H1 (cell line): ENCODE results near the gene PRRC2A. TPM values are rescaled to one million over a fixed set of nuclear protein-coding genes. Genes with fewer than 3 reads are reported as not detected.

Experiments
- CTCF ChIA-PET: fragments of 300-600 bp; sonication (Branson Sonifier 250); formaldehyde crosslinking; loops from one replicate; lab custom pipeline; 2021; ENCODE audit not compliant: partially characterized antibody; lab: Charles Lee
- POLR2A ChIA-PET: fragments of 300-600 bp; sonication (Branson Sonifier 250); formaldehyde crosslinking; loops from one replicate; lab custom pipeline; 2021; ENCODE audit warnings: inconsistent platforms; ENCODE audit not compliant: partially characterized antibody; lab: Charles Lee
- DNase-seq, 2 experiments: peaks; one replicate each; pipeline versions ENCODE4 v3.0.0 to v3.0.0-alpha.2; 2010 to 2022; ENCODE audit warnings: low spot score in 2 of 2, low read depth in 1 of 2, mixed read lengths in 1 of 2
- FAIRE-seq: peaks from 2 replicates; lab custom pipeline; 2011; peaks lifted over from hg19 to GRCh38; lab: Jason Lieb, UNC
- H2AFZ ChIP-seq: 2 replicates; pipeline ENCODE4 v1.8.1; 2012; ENCODE audit warnings: low read length, inconsistent platforms
- H2AK5ac ChIP-seq: 2 replicates; pipeline ENCODE4 v1.6.1; 2013; ENCODE audit warnings: low read depth, low read length
- H2BK120ac ChIP-seq: replicated peaks from 2 replicates; pipeline ENCODE3; 2013; ENCODE audit warnings: low read depth, low read length, inconsistent platforms
- H2BK12ac ChIP-seq: 2 replicates; pipeline ENCODE4 v1.6.1; 2013; ENCODE audit warnings: low read depth, low read length
- H2BK15ac ChIP-seq: 2 replicates; pipeline ENCODE4 v1.6.1; 2013; ENCODE audit warnings: low read length
- H2BK20ac ChIP-seq: 2 replicates; pipeline ENCODE4 v1.6.1; 2013; ENCODE audit warnings: low read length
- H2BK5ac ChIP-seq: 2 replicates; pipeline ENCODE4 v1.6.1; 2013; ENCODE audit warnings: low read depth, low read length
- H3K14ac ChIP-seq: 2 replicates; pipeline ENCODE4 v1.6.1; 2013; ENCODE audit warnings: inconsistent platforms; ENCODE audit not compliant: insufficient read length
- H3K18ac ChIP-seq: 2 replicates; pipeline ENCODE4 v1.6.1; 2013; ENCODE audit warnings: low read length; ENCODE audit errors: extremely low read depth
- H3K23ac ChIP-seq: 2 replicates; pipeline ENCODE4 v1.6.1; 2013; ENCODE audit warnings: inconsistent platforms; ENCODE audit not compliant: insufficient read length
- H3K23me2 ChIP-seq: 2 replicates; pipeline ENCODE4 v1.6.1; 2013; ENCODE audit warnings: low read depth, low read length
- H3K27ac ChIP-seq: 2 replicates; pipeline ENCODE4 v1.6.1; 2011; ENCODE audit warnings: low read depth, low read length, inconsistent platforms
- H3K27me3 ChIP-seq, 4 experiments: replicated peaks in 1 of 4; 1 replicate in 1 of 4; 2 replicates in 3 of 4; pipeline versions ENCODE4 v1.6.1 to v1.8.1; 2011 to 2013; ENCODE audit warnings: low read length in 3 of 4, mild to moderate bottlenecking in 3 of 4, inconsistent platforms in 2 of 4, mixed read lengths in 2 of 4, moderate library complexity in 1 of 4; ENCODE audit not compliant: control insufficient read depth in 3 of 4, insufficient read depth in 3 of 4; ENCODE audit errors: extremely low read depth in 1 of 4
- H3K36me3 ChIP-seq, 4 experiments: 2 replicates each; pipeline versions ENCODE4 v1.6.1 to v1.8.1; 2011 to 2013; ENCODE audit warnings: mild to moderate bottlenecking in 4 of 4, low read length in 3 of 4, moderate library complexity in 2 of 4, control low read depth in 1 of 4, inconsistent platforms in 1 of 4; ENCODE audit not compliant: insufficient read depth in 4 of 4, control insufficient read depth in 2 of 4
- H3K4ac ChIP-seq: replicated peaks from 2 replicates; pipeline ENCODE3; 2013; ENCODE audit warnings: low read length, low read depth, mixed read lengths, inconsistent platforms; ENCODE audit not compliant: insufficient read length
- H3K4me1 ChIP-seq, 4 experiments: replicated peaks in 1 of 4; 1 replicate in 1 of 4; 2 replicates in 3 of 4; pipeline versions ENCODE4 v1.6.1 to v1.8.1; 2011 to 2013; ENCODE audit warnings: low read length in 3 of 4, inconsistent platforms in 2 of 4, mixed read lengths in 1 of 4; ENCODE audit not compliant: insufficient read depth in 4 of 4, control insufficient read depth in 3 of 4
- H3K4me2 ChIP-seq, 2 experiments: 2 replicates each; pipeline versions ENCODE4 v1.6.1 to v1.8.1; 2011 to 2013; ENCODE audit warnings: low read depth in 2 of 2, low read length in 2 of 2, control low read depth in 1 of 2, inconsistent platforms in 1 of 2, mild to moderate bottlenecking in 1 of 2; ENCODE audit not compliant: insufficient read depth in 1 of 2
- H3K4me3 ChIP-seq, 4 experiments: fragments of 200-600, 300-600 bp in 1 of 4; sonication (generic), shearing (Covaris generic), sonication (Bioruptor Twin) in 1 of 4; 2 replicates each; pipeline versions ENCODE4 v1.5.1 to v1.8.1; 2011 to 2016; ENCODE audit warnings: low read length in 4 of 4, low read depth in 3 of 4, control low read depth in 2 of 4, inconsistent platforms in 2 of 4, mild to moderate bottlenecking in 2 of 4, mixed read lengths in 1 of 4, moderate library complexity in 1 of 4; ENCODE audit not compliant: insufficient read depth in 2 of 4; ENCODE audit errors: extremely low read depth in 1 of 4
- H3K56ac ChIP-seq: replicated peaks from 2 replicates; pipeline ENCODE3; 2013; ENCODE audit warnings: low read depth, mild to moderate bottlenecking, mixed read lengths, low read length, inconsistent platforms; ENCODE audit not compliant: insufficient read length
- H3K79me1 ChIP-seq: 2 replicates; pipeline ENCODE4 v1.6.1; 2013; ENCODE audit warnings: low read depth, low read length, control low read depth
- H3K79me2 ChIP-seq, 2 experiments: 2 replicates each; pipeline versions ENCODE4 v1.6.1 to v1.8.1; 2012 to 2013; ENCODE audit warnings: low read length in 2 of 2, mild to moderate bottlenecking in 2 of 2, inconsistent platforms in 1 of 2; ENCODE audit not compliant: insufficient read depth in 2 of 2, control insufficient read depth in 1 of 2
- H3K9ac ChIP-seq, 4 experiments: replicated peaks in 1 of 4; 1 replicate in 1 of 4; 2 replicates in 3 of 4; pipeline versions ENCODE4 v1.6.1 to v1.8.1; 2011 to 2013; ENCODE audit warnings: low read depth in 3 of 4, low read length in 3 of 4, control low read depth in 2 of 4, mild to moderate bottlenecking in 2 of 4, moderate library complexity in 2 of 4, inconsistent platforms in 1 of 4; ENCODE audit errors: extremely low read depth in 1 of 4
- H3K9me3 ChIP-seq, 2 experiments: 2 replicates each; pipeline versions ENCODE4 v1.6.1 to v1.8.1; 2012 to 2013; ENCODE audit warnings: mild to moderate bottlenecking in 2 of 2, moderate library complexity in 2 of 2, control low read depth in 1 of 2, inconsistent platforms in 1 of 2, low read depth in 1 of 2, low read length in 1 of 2, mixed read lengths in 1 of 2; ENCODE audit not compliant: insufficient read depth in 2 of 2
- H4K20me1 ChIP-seq, 2 experiments: replicated peaks in 1 of 2; 2 replicates each; pipeline versions ENCODE3 to v1.8.1; 2011 to 2013; ENCODE audit warnings: inconsistent platforms in 2 of 2, low read length in 2 of 2, mild to moderate bottlenecking in 1 of 2; ENCODE audit not compliant: insufficient read depth in 2 of 2, control insufficient read depth in 1 of 2
- H4K5ac ChIP-seq: 2 replicates; pipeline ENCODE4 v1.6.1; 2013; ENCODE audit warnings: low read length, low read depth, mixed read lengths, inconsistent platforms; ENCODE audit not compliant: insufficient read length
- H4K8ac ChIP-seq: 2 replicates; pipeline ENCODE4 v1.8.0; 2013; ENCODE audit warnings: mild to moderate bottlenecking, moderate library complexity, low read length, inconsistent platforms; ENCODE audit not compliant: insufficient read depth; ENCODE audit errors: extremely low read depth
- H4K91ac ChIP-seq: replicated peaks from 2 replicates; pipeline ENCODE3; 2013; ENCODE audit warnings: low read length, mixed read lengths, inconsistent platforms; ENCODE audit not compliant: insufficient read length
- CBX5 ChIP-seq: fragments of 300-800, 300-1000 bp; sonication (generic); IDR thresholded peaks from 2 replicates; pipeline ENCODE4 v1.7.1; 2016; ENCODE audit warnings: antibody characterized with exemption, low read length, low read depth
- CTBP2 ChIP-seq: IDR thresholded peaks from 2 replicates; pipeline ENCODE4 v1.7.0; 2011; ENCODE audit warnings: borderline replicate concordance, mild to moderate bottlenecking, moderate library complexity, mixed read lengths, low read length; ENCODE audit not compliant: insufficient read depth, insufficient read length
- EZH2 ChIP-seq: fragments of 200-600 bp; sonication (generic); IDR thresholded peaks from 2 replicates; pipeline ENCODE4 v1.7.1; 2012; ENCODE audit warnings: low read depth, mild to moderate bottlenecking, moderate library complexity, low read length, inconsistent platforms; ENCODE audit not compliant: severe bottlenecking
- GABPA ChIP-seq: IDR thresholded peaks from 2 replicates; pipeline ENCODE4 v1.6.1; 2011; ENCODE audit warnings: mild to moderate bottlenecking, low read length, moderate library complexity, borderline replicate concordance; ENCODE audit not compliant: insufficient read depth
- MAFK ChIP-seq: IDR thresholded peaks from 2 replicates; pipeline ENCODE4 v1.6.1; 2012; ENCODE audit warnings: low read depth, mild to moderate bottlenecking, improper control_type of control experiment, low read length
- NRF1 ChIP-seq: IDR thresholded peaks from 2 replicates; pipeline ENCODE4 v1.6.1; 2011; ENCODE audit warnings: mild to moderate bottlenecking, low read depth, low read length, improper control_type of control experiment
- POU5F1 ChIP-seq: IDR thresholded peaks from 2 replicates; pipeline ENCODE4 v1.6.1; 2011; ENCODE audit warnings: low read depth, mild to moderate bottlenecking, low read length, moderate library complexity
- RNF2 ChIP-seq: fragments of 200-900, 300-1000 bp; sonication (generic); IDR thresholded peaks from 2 replicates; pipeline ENCODE4 v1.7.1; 2016; ENCODE audit warnings: borderline replicate concordance, low read depth, mild to moderate bottlenecking, antibody characterized with exemption, low read length; ENCODE audit not compliant: poor library complexity, severe bottlenecking; ENCODE audit errors: missing control alignments
- SAP30 ChIP-seq: fragments of 300-600 bp; sonication (generic); IDR thresholded peaks from 2 replicates; pipeline ENCODE4 v1.7.1; 2012; ENCODE audit warnings: low read length, moderate library complexity, mild to moderate bottlenecking, inconsistent platforms; ENCODE audit not compliant: insufficient read depth, insufficient replicate concordance
- SP4 ChIP-seq: IDR thresholded peaks from 2 replicates; pipeline ENCODE4 v1.6.1; 2012; ENCODE audit warnings: low read length, inconsistent platforms
- SRF ChIP-seq: IDR thresholded peaks from 2 replicates; pipeline ENCODE4 v1.6.1; 2011; ENCODE audit warnings: mild to moderate bottlenecking, low read depth, low read length, moderate library complexity
- WGBS, 2 experiments: shearing (Covaris generic) in 1 of 2; methylation state at CpG; one replicate each; pipeline versions ENCODE4 v1.1.6 to v1.1.7; 2013 to 2015; ENCODE audit warnings: low lambda C conversion rate in 2 of 2, mixed read lengths in 2 of 2, inconsistent platforms in 1 of 2, low coverage in 1 of 2, missing lambda C conversion rate in 1 of 2; ENCODE audit not compliant: insufficient replicate concordance in 2 of 2, insufficient coverage in 1 of 2, insufficient read length in 1 of 2; ENCODE audit errors: extremely low coverage in 1 of 2, missing lambda C conversion rate in 1 of 2; 5-methylcytosine and 5-hydroxymethylcytosine counted together
- polyA plus RNA-seq, 7 experiments: library from polyadenylated mRNA; depleted of rRNA in 3 of 7; stranded (reverse) in 5 of 7; unstranded in 2 of 7; fragments of >200 nt in 5 of 7; fragments of 200-250 nt in 2 of 7; gene quantifications; 1 replicate in 5 of 7; 2 replicates in 1 of 7; 4 replicates in 1 of 7; pipeline versions ENCODE4 v1.2.1 to v1.2.3, GENCODE V29; 2011 to 2013; ENCODE audit warnings: missing spikeins in 2 of 7, mixed read lengths in 2 of 7
- total RNA-seq: library from RNA; stranded (reverse); fragmentation: NEBNext Ultra II Directional; extraction: Animal tissue kit (Norgen Biotek cat#: 25700); gene quantifications from 2 replicates; pipeline ENCODE4 v1.2.1, GENCODE V29; 2021

Gene PRRC2A
- total and polyA plus RNA-seq, 2 of the 8 experiments (the other 6 are each of a cell fraction or from before 2014, with no cell fraction given), result 118 to 300 TPM

DNA sequence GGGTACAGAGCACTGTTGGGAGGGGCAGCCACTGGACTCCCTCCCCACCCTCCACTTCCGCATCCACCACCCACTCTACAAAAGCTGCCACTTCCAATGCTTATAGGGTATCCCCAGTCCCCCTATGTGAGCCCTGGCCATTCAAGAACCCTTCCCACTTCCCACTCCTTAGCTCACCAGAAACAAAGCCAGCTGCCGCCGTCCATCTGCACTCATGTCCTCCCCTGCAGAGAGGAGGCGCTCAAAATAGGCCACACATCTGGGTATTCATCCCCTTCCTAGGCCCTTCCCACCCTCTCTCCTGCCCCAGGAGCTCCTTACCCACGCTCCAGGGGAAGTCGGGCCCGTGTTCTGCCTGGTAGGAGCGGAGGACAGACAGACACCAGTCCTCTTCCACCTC lies 66.8 kb downstream of the PRRC2A start:
- CTCF ChIA-PET, result interaction anchor here (0.8 to 5.8 kb wide), 8 partner anchors 12 to 181 kb away, joined by 3 to 26 read pairs (median 6); partner anchors contain the start of genes DDAH2 and LY6G5B
- no peak for FAIRE-seq

More for the DNA sequence above, 66.8 kb downstream of the PRRC2A start:
- no peak overlapping the region for H3K56ac ChIP-seq
- no peak overlapping the region for H2BK15ac ChIP-seq
- no peak overlapping the region for H4K8ac ChIP-seq
- peaks cover 3 to 23% (median 16%) of the 10 kb centered on the region in 4 experiments; a peak in 5 of 8 replicates for H3K36me3 ChIP-seq
- no peak overlapping the region for H2BK20ac ChIP-seq
- H3K4me2 ChIP-seq, result no peak overlapping the region
- H3K4ac ChIP-seq, result no peak overlapping the region
- H3K4me3 ChIP-seq, result no peak overlapping the region
- no peak overlapping the region for H3K23ac ChIP-seq
- H3K18ac ChIP-seq, result no peak overlapping the region
- H2AFZ ChIP-seq, result no peak overlapping the region
- no peaks in the 10 kb centered on the region for H3K9me3 ChIP-seq
- whole genome bisulfite sequencing, 2 experiments, result 89% methylated on average over 8 of the region's 8 CpGs; no CpG with 5 or more reads in 1 of the 2 experiments
- H4K5ac ChIP-seq, result no peak overlapping the region
- H3K14ac ChIP-seq, result no peak overlapping the region
- TF ChIP-seq MAFK (no peak), SAP30 (no peak), POU5F1 (no peak), EZH2 (no peak), SRF (no peak), CBX5 (no peak), SP4 (no peak), NRF1 (no peak), RNF2 (no peak), GABPA (no peak), CTBP2 (no peak)
- H3K27ac ChIP-seq, result no peak overlapping the region
- H3K79me1 ChIP-seq, result no peaks in the 10 kb centered on the region
- no peak overlapping the region for H2BK5ac ChIP-seq
- peaks cover 0 to 5% (median 4%) of the 10 kb centered on the region in 4 experiments; a peak in 5 of 7 replicates for H3K4me1 ChIP-seq
- no peaks in the 10 kb centered on the region for H3K79me2 ChIP-seq
- no peak overlapping the region for H2BK12ac ChIP-seq
- H2AK5ac ChIP-seq, result no peak overlapping the region
- H3K9ac ChIP-seq, result no peak overlapping the region
- peaks cover 5% of the 10 kb centered on the region; the same call in 1 of the 2 replicates for H3K23me2 ChIP-seq
- H4K91ac ChIP-seq, result no peak overlapping the region
- DNase-seq, result no peak
- peaks cover 0 to 1% (median 1%) of the 10 kb centered on the region in 4 experiments; a peak in 3 of 7 replicates for H3K27me3 ChIP-seq
- H2BK120ac ChIP-seq, result no peak overlapping the region
- H4K20me1 ChIP-seq, result no peaks in the 10 kb centered on the region
- POLR2A ChIA-PET, result interaction anchor here (0.8 to 6.6 kb wide), 4 partner anchors 24 to 140 kb away, joined by 3 to 33 read pairs (median 4); partner anchors contain the start of genes BAG6 and HSPA1B
